WTC11 (cell line): ENCODE results near the gene COG2.

ENCODE experiments used
- ATF3 ChIP-seq: sonication (generic); formaldehyde crosslinking; conservative IDR thresholded peaks from 2 replicates; pipeline ENCODE4 v1.8.1; 2022; ENCODE audit warnings: mild to moderate bottlenecking, missing genetic modification reagents
- CTCF ChIP-seq: fragments of 200-600 bp; IDR thresholded peaks from 2 replicates; pipeline ENCODE4 v1.8.0; 2022; ENCODE audit warnings: antibody characterized with exemption
- ZNF121 ChIP-seq: sonication (generic); formaldehyde crosslinking; IDR thresholded peaks from 2 replicates; pipeline ENCODE4 v1.8.0; 2023; ENCODE audit warnings: missing genetic modification reagents

GRCh38 chr1:230707732-230708630 is 65.7 kb downstream of the COG2 start:
- TF ChIP-seq CTCF (no peak), ATF3 (CRISPR knock-in tag) (no peak), ZNF121 (no peak)
